ENCODE measurements around the gene KLF11.

Gene KLF11

DNA sequence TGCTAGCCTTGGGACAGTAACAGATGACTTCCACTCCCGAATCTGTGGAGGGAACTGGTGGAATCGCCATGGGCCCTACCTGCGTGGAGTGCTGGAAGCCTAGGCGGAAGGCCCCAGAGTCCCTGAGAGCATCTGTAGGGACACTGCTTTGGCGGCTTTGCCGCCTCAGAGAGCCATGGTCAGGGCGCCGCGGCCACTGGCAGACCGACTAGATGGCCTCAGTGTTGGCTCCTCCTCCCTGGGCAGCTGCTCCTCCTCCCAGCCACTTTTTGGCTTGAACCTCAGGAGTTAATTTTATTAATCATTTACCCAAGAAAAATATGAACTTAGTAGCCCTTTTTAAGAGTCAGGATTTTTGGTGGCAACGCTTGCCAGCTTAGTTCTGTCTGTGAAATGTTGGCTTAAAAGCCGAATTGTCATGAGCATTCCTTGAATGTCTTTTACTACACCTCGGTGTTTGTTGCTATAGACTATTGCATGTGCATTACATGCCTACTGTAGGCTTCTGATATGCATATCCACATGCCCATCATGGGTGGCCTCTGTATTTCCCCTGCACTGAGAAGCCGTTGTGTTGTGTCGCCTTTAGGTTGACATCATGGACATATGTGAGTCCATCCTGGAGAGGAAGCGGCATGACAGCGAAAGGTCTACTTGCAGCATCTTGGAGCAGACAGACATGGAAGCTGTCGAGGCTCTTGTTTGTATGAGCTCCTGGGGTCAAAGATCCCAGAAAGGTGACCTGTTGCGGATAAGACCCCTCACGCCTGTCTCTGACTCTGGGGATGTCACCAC, 2.4 kb downstream of the KLF11 start:
- DNase-seq, result no peak

GRCh38 chr2:10046931-10047330, 3.6 kb downstream of the KLF11 start:
- no peak for DNase-seq

DNA sequence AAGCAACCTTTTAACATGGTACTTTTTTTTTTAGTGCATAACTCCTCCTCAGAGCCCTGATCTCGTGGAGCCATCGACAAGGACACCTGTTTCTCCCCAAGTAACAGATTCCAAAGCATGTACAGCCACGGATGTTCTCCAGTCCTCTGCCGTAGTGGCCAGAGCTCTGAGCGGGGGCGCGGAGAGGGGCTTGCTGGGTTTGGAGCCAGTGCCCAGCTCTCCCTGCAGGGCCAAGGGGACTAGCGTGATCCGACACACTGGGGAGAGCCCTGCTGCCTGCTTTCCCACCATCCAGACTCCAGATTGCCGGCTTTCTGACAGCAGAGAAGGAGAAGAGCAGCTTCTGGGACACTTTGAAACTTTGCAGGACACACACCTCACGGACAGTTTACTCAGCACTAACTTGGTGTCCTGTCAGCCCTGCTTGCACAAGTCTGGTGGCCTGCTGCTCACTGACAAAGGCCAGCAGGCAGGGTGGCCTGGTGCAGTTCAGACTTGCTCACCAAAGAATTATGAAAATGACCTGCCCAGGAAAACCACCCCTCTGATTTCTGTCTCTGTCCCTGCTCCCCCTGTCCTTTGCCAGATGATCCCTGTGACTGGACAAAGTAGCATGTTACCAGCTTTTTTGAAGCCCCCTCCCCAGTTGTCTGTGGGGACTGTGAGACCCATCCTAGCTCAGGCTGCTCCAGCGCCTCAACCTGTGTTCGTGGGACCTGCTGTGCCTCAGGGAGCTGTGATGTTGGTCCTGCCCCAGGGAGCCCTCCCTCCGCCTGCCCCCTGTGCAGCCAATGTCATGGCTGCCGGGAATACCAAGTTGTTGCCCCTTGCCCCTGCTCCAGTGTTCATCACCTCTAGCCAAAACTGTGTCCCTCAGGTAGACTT, 4.5 kb downstream of the KLF11 start:
- DNase-seq, result no peak

DNA sequence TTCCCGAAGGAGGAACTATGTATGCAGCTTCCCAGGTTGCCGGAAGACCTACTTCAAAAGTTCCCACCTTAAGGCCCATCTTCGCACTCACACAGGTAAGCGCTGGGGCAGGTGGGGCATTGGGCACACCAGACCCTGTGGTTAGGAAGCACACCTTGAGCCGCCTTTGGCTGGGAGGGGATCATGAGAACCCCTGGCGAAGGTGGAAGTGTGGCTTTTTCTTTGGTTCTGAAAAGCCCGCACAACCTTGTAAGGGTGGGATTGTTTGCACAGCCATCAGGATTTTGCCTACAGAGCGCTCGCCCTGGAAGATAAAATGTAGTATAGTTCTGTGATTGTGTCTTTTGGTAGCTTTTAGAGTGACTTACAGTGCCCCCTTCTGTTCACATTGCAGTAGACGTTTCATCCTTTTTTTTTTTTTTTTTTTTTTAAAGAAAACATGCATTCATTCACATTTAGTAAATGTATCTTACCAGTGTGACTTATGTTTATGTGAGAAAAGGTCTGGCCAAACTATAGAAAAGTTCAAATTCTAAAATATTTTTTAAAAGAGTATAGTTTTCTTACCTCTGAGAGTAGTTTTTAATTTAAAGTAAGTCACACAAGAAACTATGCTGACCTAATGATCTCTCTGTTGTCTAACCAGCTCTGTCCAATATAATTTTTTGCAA, 5.3 kb downstream of the KLF11 start:
- no peak for DNase-seq

DNA sequence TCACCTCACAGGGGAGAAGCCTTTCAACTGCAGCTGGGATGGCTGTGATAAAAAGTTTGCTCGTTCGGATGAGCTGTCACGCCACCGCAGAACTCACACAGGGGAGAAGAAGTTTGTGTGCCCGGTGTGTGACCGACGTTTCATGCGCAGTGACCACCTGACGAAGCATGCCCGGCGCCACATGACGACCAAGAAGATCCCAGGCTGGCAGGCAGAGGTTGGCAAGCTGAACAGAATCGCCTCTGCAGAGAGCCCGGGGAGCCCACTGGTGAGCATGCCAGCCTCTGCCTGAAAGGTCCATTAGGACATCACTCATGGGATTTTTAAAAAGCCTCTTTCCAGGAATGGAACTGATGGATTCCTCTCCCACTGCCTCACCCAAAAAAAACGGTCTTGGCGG, 8.9 kb downstream of the KLF11 start:
- no peak for DNase-seq

- DNase-seq, result no peak
Observed at GRCh38 chr2:10053351-10053750, 10.0 kb downstream of the KLF11 start.

DNA sequence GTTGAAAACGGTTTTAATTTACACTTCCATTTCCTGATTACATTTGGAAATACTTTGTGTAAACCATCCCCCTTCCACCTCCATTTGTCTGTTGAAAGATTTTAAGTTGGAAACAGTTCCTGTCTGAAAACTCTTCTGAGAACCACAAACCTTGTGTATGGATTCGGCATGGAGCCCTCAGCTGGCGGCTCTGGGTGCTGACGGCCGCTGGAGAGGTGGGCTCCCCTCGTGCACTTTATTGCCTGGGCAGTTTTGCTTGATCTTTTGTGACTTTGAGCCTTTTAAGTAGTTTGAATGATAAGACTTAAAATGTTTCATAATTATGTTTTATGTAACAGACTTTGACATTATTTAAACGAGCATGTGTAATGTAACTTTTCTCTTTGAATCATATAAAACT, 11.1 kb downstream of the KLF11 start:
- no peak for DNase-seq

- no peak for DNase-seq
Observed at GRCh38 chr2:10054976-10055375, 11.6 kb downstream of the KLF11 start.

DNA sequence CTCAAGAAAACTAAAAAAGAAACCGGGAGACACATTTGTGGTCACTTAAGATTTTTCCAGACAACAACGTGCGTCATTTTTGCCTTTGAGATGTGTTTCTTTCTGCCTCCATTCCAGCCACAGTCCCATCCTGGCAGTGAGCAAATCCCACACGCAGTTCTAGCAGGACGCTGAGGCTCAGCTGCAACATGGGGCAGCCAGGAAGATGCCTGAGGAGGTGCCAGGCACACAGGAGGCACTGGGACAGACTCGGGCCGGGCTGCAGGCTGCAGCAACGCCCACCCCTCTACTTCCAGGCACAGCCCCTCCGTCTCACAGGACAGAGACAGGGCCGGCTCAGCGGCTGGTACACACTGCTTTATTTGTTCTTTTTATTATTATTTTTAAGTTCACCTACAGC, 13.1 kb downstream of the KLF11 start:
- no peak for DNase-seq

GRCh38 chr2:10057231-10058107, 14.1 kb downstream of the KLF11 start:
- no peak for DNase-seq

DNA sequence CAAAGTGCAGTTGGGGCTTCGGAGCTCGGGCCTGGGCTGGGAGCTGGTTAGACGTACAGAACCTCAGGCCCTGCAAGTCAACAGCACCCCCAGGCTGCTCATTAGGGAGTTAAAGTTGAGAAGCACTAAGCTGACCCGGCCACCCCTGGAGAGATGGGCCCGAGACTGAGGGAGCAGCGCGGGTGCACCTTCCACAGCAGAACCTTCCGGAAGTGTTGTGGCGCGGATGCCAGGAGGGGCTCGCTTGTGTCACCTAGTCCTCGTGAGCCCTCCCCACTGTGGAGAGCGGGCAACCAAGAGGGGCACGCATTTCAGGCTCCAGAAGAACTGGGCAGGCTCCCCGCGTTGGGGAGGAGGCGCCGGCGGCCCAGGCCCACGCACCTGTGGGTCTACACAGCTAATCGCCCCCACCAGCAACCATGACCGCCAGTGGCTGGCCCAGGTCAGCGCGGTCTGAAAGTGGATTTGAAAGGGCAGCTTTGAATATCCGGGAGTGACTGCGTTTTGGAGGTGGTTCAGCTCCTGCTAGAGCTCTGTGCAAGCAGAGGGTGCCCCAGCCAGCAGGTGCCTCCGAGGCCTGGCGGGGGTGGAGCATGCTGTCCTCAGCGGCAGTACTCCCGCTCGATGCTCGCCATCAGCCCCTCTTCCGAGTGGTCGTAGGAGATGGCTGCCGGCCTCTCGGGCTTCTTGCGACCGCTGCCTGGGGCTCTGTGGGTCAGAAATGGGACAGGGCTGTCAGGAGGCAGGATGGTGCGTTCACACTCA, 15.1 kb downstream of the KLF11 start:
- DNase-seq, result no peak

DNA sequence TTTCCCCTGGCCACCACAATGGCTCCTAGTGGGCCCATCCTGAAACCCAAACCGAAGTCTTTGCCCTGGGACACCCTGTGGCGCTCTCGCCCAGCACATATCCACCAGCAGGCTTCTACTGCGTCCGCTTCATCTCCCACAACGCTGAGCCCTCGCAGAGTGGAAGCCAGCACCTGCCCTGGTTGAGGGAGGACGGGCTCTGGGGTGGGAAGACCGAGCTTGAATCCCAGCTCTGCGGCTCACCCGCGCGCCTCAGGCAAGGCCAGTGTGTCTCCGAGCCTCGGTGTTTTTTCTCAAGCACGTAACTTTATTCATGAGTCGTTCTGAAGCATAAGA, 15.6 kb downstream of the KLF11 start:
- DNase-seq, result no peak

DNA sequence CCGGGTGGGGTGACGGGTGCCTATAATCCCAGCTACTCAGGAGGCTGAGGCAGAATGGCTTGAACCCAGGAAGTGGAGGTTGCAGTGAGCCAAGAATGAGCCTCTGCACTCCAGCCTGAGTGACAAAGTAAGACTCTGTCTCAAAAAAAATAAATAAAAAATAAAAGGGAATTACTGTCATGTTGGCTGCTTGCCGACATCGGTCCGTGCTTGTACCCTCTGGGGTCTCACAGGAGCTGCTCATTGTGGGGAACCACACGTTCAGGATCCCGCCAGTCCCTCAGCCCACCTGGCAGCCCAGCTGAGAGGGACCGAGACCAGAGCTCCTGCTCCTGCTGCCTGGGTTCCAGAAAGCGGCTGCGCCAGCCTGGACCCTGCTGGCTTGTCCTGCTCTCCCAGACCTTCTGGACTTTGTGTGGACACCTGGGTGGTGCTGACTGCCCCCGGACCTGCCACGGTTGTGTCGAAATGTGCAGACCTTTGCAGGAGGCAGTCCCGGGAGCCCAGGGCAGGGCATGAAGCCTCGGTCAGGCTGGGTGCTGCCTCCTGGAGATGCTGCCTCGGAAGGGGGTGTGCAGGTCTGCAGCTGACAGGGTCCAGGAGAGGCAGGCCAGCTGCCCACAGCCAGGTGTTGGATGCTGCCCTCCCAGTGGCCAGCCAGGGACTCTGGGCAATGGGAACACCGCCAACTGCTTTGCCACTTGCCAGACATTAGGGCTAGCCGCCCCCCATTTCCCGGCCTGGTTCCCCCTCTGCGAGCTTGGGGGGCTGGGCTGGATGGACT, 16.4 kb downstream of the KLF11 start:
- DNase-seq, result no peak

DNA sequence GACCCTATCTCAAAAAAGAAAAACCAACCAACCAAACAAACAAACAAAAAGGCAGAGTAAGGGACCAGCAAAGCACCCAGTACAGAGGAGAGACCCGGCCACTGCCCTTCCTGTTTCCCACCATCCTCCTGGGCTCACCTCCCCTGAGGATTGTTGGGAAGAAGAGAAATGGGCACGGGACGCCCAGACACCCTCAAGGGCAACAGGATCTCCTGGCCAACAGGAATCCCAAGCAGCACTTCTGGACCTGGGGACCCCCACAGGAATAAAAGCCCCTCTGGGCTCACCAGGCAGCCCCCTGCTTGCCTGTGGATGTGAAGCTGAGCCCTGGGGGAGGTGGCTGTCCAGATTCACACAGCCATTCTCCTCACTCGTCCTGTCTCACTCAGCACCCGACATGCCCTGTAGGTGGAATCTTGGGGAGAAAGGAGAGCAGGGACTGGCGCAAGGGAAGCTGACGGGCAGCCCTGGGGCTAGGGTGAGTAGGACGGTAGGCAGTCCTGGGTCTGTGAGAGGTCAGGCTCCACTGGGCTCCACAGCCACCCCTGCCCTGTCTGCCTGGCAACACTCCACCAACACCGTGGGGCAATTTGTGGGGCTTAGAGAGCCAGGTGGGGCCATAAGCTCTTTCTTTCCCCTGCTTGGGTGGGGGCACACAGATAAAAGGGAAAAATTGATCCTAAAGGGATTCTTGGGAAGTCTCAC, 18.0 kb downstream of the KLF11 start:
- no peak for DNase-seq

DNA sequence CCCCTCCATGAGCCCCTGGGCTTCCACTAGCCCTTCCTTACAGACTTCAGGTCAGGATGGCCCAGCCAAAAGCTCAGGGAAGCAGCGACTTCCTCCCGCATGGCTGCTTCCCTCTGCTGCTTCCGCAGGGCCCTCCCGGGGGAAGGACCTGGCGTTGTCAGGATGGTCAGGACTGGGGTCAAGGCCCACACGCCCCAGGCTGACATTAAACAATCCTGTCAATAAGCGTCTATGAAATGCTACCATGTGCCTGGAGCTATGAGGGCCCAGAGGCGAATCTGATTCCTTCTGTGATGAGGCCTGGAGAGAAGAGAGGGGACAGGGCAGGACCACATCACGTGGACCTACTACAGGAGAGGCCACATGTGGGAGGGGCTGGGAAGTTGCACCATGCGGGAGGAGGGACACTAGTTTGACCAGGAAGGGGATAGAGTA, 19.6 kb downstream of the KLF11 start:
- no peak for DNase-seq

- no peak for DNase-seq
Observed at GRCh38 chr2:10063566-10063965, 20.2 kb downstream of the KLF11 start.

GRCh38 chr2:10064932-10065772, 21.8 kb downstream of the KLF11 start:
- no peak for DNase-seq

GRCh38 chr2:10065773-10066055, 22.4 kb downstream of the KLF11 start:
- no peak for DNase-seq

GRCh38 chr2:10067330-10067729, 24.0 kb downstream of the KLF11 start:
- DNase-seq, result no peak

- no peak for DNase-seq
Observed at GRCh38 chr2:10067881-10068280, 24.5 kb downstream of the KLF11 start.

Measured in activated effector memory CD4-positive, alpha-beta T cell treated with Interleukin-2 at 50 U/mL for 16 hours (primary cell).